ENCODE data around the gene ZBTB17. TPM values are rescaled to one million over a fixed set of nuclear protein-coding genes. Genes with fewer than 3 reads are reported as not detected.
A peak's percentile ranks its signal among the peaks of the same experiment; 100 is the strongest.

The ZBTB17 gene
- total and polyA plus RNA-seq, 2 of the 8 experiments (the other 6 are each of a cell fraction or from before 2014, with no cell fraction given), result 24.7 to 36.2 TPM

GRCh38 chr1:16015491-16015890 lies 39.6 kb upstream of the ZBTB17 start:
- Histone ChIP-seq H3K4me2 (ENCODE audit: insufficient read depth in 1 of 2, low read depth in 2 of 2, low read length in 2 of 2) (no peak overlapping the region), H2BK20ac (ENCODE audit: low read length) (no peak overlapping the region), H2BK15ac (ENCODE audit: low read length) (peak overlapping the region; percentile 81; the same call in 1 of the 2 replicates), H4K91ac (replicated peaks; ENCODE audit: insufficient read length, low read length) (no peak overlapping the region), H3K14ac (ENCODE audit: insufficient read length) (no peak overlapping the region), H3K9ac (replicated peaks in 1 of 4; ENCODE audit: extremely low read depth in 1 of 4, low read depth in 3 of 4, low read length in 3 of 4) (no peak overlapping the region), H3K27ac (ENCODE audit: low read depth, low read length) (no peak overlapping the region), H4K20me1 (replicated peaks in 1 of 2; ENCODE audit: control insufficient read depth in 1 of 2, insufficient read depth in 2 of 2, low read length in 2 of 2) (no peaks in the 10 kb centered on the region), H3K18ac (ENCODE audit: extremely low read depth, low read length) (peak overlapping the region; percentile 48; the same call in 1 of the 2 replicates), H4K5ac (ENCODE audit: insufficient read length, low read depth, low read length) (no peak overlapping the region), H2AK5ac (ENCODE audit: low read depth, low read length) (no peak overlapping the region), H2AFZ (ENCODE audit: low read length) (no peak overlapping the region), H3K23ac (ENCODE audit: insufficient read length) (no peak overlapping the region), H3K27me3 (replicated peaks in 1 of 4; ENCODE audit: control insufficient read depth in 3 of 4, extremely low read depth in 1 of 4, insufficient read depth in 3 of 4, low read length in 3 of 4) (peaks cover 0 to 2% (median 0%) of the 10 kb centered on the region in 4 experiments; a peak in 1 of 7 replicates), H2BK5ac (ENCODE audit: low read depth, low read length) (no peak overlapping the region), H3K36me3 (ENCODE audit: control insufficient read depth in 2 of 4, insufficient read depth in 4 of 4, low read length in 3 of 4) (no peaks in the 10 kb centered on the region), H3K56ac (replicated peaks; ENCODE audit: insufficient read length, low read depth, low read length) (no peak overlapping the region), H3K23me2 (ENCODE audit: low read depth, low read length) (no peaks in the 10 kb centered on the region; the same call in 1 of the 2 replicates), H3K4me1 (replicated peaks in 1 of 4; ENCODE audit: control insufficient read depth in 3 of 4, insufficient read depth in 4 of 4, low read length in 3 of 4) (peaks cover 5 to 37% (median 22%) of the 10 kb centered on the region in 4 experiments), H3K79me1 (ENCODE audit: low read depth, low read length) (no peaks in the 10 kb centered on the region), H3K4me3 (ENCODE audit: extremely low read depth in 1 of 4, insufficient read depth in 2 of 4, low read depth in 3 of 4, low read length in 4 of 4) (no peak overlapping the region), H2BK12ac (ENCODE audit: low read depth, low read length) (0 out of 2 replicates have a peak overlapping the region, but pooled peaks have one; percentile 68), H2BK120ac (replicated peaks; ENCODE audit: low read depth, low read length) (no peak overlapping the region), H4K8ac (ENCODE audit: extremely low read depth, insufficient read depth, low read length) (peak overlapping the region; percentile 63; the same call in 1 of the 2 replicates), H3K9me3 (ENCODE audit: insufficient read depth in 2 of 2, low read depth in 1 of 2, low read length in 1 of 2) (no peaks in the 10 kb centered on the region), H3K4ac (replicated peaks; ENCODE audit: insufficient read length, low read depth, low read length) (no peak overlapping the region), H3K79me2 (ENCODE audit: control insufficient read depth in 1 of 2, insufficient read depth in 2 of 2, low read length in 2 of 2) (no peaks in the 10 kb centered on the region)
- ChIA-PET POLR2A (ENCODE audit: partially characterized antibody) (interaction anchor here (0.8 to 1.3 kb wide), 2 partner anchors 9 to 13 kb away, joined by 3 read pairs; no protein-coding TSS in a partner anchor), CTCF (ENCODE audit: partially characterized antibody) (interaction anchor here (0.8 to 4.0 kb wide), 7 partner anchors 10 to 173 kb away, joined by 3 to 25 read pairs (median 4); no protein-coding TSS in a partner anchor)
- DNase-seq (ENCODE audit: low read depth in 1 of 2, low spot score in 2 of 2) (no peak), FAIRE-seq (no peak)
- TF ChIP-seq MAFK (IDR thresholded peaks at IDR 0.05; ENCODE audit: low read depth, low read length) (no peak), ASH2L (IDR thresholded peaks at IDR 0.05; ENCODE audit: low read length) (no peak), KDM5A (IDR thresholded peaks at IDR 0.05; ENCODE audit: low read length) (no peak)
- 91% methylated on average over 24 of the region's 25 CpGs; no CpG with 5 or more reads in 1 of the 2 experiments for WGBS, 2 experiments (ENCODE audit: extremely low coverage in 1 of 2, insufficient coverage in 1 of 2, insufficient read length in 1 of 2, insufficient replicate concordance in 2 of 2, low coverage in 1 of 2, low lambda C conversion rate in 2 of 2, missing lambda C conversion rate in 1 of 2)

Measured in H1 (cell line).